SU-DHL-6 (cell line): ENCODE results near the gene SLC28A3.

Experiments used
- H2AFZ ChIP-seq: fragments of 200-600 bp; sonication (generic); 2 replicates; pipeline ENCODE4 v1.6.1; 2014; ENCODE audit warnings: low read depth, mild to moderate bottlenecking, moderate library complexity, mixed read lengths, antibody characterized with exemption, low read length; ENCODE audit not compliant: severe bottlenecking
- H3F3A ChIP-seq: fragments of 200-600 bp; shearing (Covaris generic); 2 replicates; pipeline ENCODE4 v1.6.0; 2016; ENCODE audit warnings: antibody characterized with exemption, mild to moderate bottlenecking; ENCODE audit not compliant: insufficient read depth
- H3K27ac ChIP-seq: fragments of 200-600 bp; sonication (generic); 2 replicates; pipeline ENCODE4 v1.5.1; 2016; ENCODE audit warnings: low read depth, mild to moderate bottlenecking, low read length, moderate library complexity, mixed read lengths
- H3K27me3 ChIP-seq: fragments of 200-600 bp; sonication (generic), shearing (Covaris generic); 2 replicates; pipeline ENCODE4 v1.6.0; 2014; ENCODE audit warnings: mild to moderate bottlenecking, low read length
- H3K36me3 ChIP-seq: fragments of 200-600 bp; sonication (generic); 2 replicates; pipeline ENCODE4 v1.6.1; 2014; ENCODE audit warnings: mild to moderate bottlenecking, low read length, mixed read lengths
- H3K4me2 ChIP-seq: fragments of 300-600, 200-600 bp; shearing (Covaris generic), sonication (generic); 2 replicates; pipeline ENCODE4 v1.6.0; 2014; ENCODE audit warnings: low read length, low read depth, mild to moderate bottlenecking; ENCODE audit not compliant: poor library complexity, severe bottlenecking
- H3K4me3 ChIP-seq: fragments of 200-600 bp; sonication (generic); 2 replicates; pipeline ENCODE4 v1.5.1; 2014; ENCODE audit warnings: antibody characterized with exemption, low read length, mild to moderate bottlenecking, mixed read lengths; ENCODE audit not compliant: insufficient read depth, poor library complexity, severe bottlenecking
- H3K79me2 ChIP-seq: fragments of 200-600 bp; sonication (generic); 2 replicates; pipeline ENCODE4 v1.6.1; 2014; ENCODE audit warnings: mild to moderate bottlenecking, low read length, moderate library complexity; ENCODE audit not compliant: insufficient read depth
- H3K9ac ChIP-seq: fragments of 200-600 bp; sonication (generic); 2 replicates; pipeline ENCODE4 v1.7.0; 2014; ENCODE audit warnings: mild to moderate bottlenecking, low read length
- H3K9me2 ChIP-seq: fragments of 200-600 bp; sonication (generic); replicated peaks from 2 replicates; pipeline ENCODE4 v1.6.1; 2014; ENCODE audit warnings: low read length; ENCODE audit not compliant: insufficient read depth
- H3K9me3 ChIP-seq: fragments of 200-600 bp; sonication (generic); 2 replicates; pipeline ENCODE4 v1.6.1; 2014; ENCODE audit warnings: low read length, mixed read lengths; ENCODE audit not compliant: insufficient read depth
- H4K20me1 ChIP-seq: fragments of 200-600 bp; sonication (generic); 2 replicates; pipeline ENCODE4 v1.6.1; 2014; ENCODE audit warnings: low read depth, mild to moderate bottlenecking, antibody characterized with exemption, low read length, moderate library complexity, mixed read lengths
- CTCF ChIP-seq: fragments of 200-600 bp; sonication (generic); IDR thresholded peaks from one replicate; pipeline ENCODE4 v1.5.1; 2017; ENCODE audit warnings: antibody characterized with exemption, mild to moderate bottlenecking, low read length, moderate library complexity; ENCODE audit not compliant: insufficient read depth, poor library complexity, severe bottlenecking
- EZH2phosphoT487 ChIP-seq: fragments of 200-600 bp; sonication (generic), shearing (Covaris generic); conservative IDR thresholded peaks from 2 replicates; pipeline ENCODE4 v1.6.1; 2018; ENCODE audit warnings: mild to moderate bottlenecking, antibody characterized with exemption, low read length, moderate library complexity, mixed read lengths

SLC28A3 gene

GRCh38 chr9:84385386-84386040, 45.0 kb upstream of the SLC28A3 start:
- Histone ChIP-seq H3K4me2 (no peak overlapping the region), H4K20me1 (no peaks in the 10 kb centered on the region), H3K9ac (no peak overlapping the region), H3K79me2 (no peaks in the 10 kb centered on the region), H3K36me3 (no peaks in the 10 kb centered on the region), H3K27me3 (no peaks in the 10 kb centered on the region), H3K9me2 (no peaks in the 10 kb centered on the region), H3F3A (no peaks in the 10 kb centered on the region), H3K4me3 (no peak overlapping the region), H3K9me3 (no peaks in the 10 kb centered on the region), H2AFZ (no peak overlapping the region), H3K27ac (no peak overlapping the region)
- TF ChIP-seq EZH2phosphoT487 = no peak
- no peak for TF ChIP-seq CTCF

DNA sequence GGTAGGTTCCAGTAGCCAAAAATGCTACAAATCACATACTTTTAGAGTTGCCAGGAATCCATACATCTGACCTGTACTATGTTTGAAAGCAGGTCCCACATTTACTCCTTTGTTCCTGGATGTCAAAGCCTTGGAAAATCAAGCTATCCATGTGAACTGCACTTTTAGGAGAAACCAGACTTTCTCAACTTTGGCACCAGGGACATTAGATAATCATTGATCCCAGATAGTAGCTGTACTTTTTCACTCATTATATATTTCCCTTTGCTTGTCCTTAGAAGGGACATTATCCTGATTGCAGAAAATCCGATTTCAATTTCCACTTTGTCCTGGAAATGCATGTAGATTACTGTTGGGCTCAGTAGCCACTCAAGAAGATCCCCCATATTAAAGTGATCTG, 44.1 kb upstream of the SLC28A3 start:
- Histone ChIP-seq H3K4me3 (no peak overlapping the region), H3K4me2 (no peak overlapping the region), H3K9me2 (no peaks in the 10 kb centered on the region), H3K9ac (no peak overlapping the region), H3K27me3 (no peaks in the 10 kb centered on the region), H3K27ac (no peak overlapping the region), H3K9me3 (no peaks in the 10 kb centered on the region), H3K79me2 (no peaks in the 10 kb centered on the region), H2AFZ (no peak overlapping the region), H3F3A (no peaks in the 10 kb centered on the region), H4K20me1 (no peaks in the 10 kb centered on the region), H3K36me3 (no peaks in the 10 kb centered on the region)
- TF ChIP-seq EZH2phosphoT487 = no peak
- no peak for TF ChIP-seq CTCF

- H4K20me1 ChIP-seq = no peaks in the 10 kb centered on the region
- no peaks in the 10 kb centered on the region for H3F3A ChIP-seq
- H3K4me2 ChIP-seq = no peak overlapping the region
- H3K4me3 ChIP-seq = no peak overlapping the region
- TF ChIP-seq CTCF (no peak), EZH2phosphoT487 (no peak)
- H3K9me3 ChIP-seq = no peaks in the 10 kb centered on the region
- no peaks in the 10 kb centered on the region for H3K36me3 ChIP-seq
- H3K79me2 ChIP-seq = no peaks in the 10 kb centered on the region
- H3K9me2 ChIP-seq = no peaks in the 10 kb centered on the region
- H3K9ac ChIP-seq = no peak overlapping the region
- no peak overlapping the region for H3K27ac ChIP-seq
- H3K27me3 ChIP-seq = no peaks in the 10 kb centered on the region
- no peak overlapping the region for H2AFZ ChIP-seq
These were observed 42.6 kb upstream of the SLC28A3 start for GRCh38 chr9:84383178-84383577.
